22Rv1 (cell line): ENCODE measurements around the gene SLC22A31.

Experiments used
- H3K27ac ChIP-seq: fragments of 450-650 bp; 2 replicates; pipeline ENCODE4 v1.5.1; 2017
- CTCF ChIP-seq: fragments of 450-650 bp; IDR thresholded peaks from 2 replicates; pipeline ENCODE4 v1.5.1; 2017; ENCODE audit warnings: mild to moderate bottlenecking
- ZFX ChIP-seq: fragments of 450-650 bp; IDR thresholded peaks from 2 replicates; pipeline ENCODE4 v1.6.1; 2017; ENCODE audit warnings: antibody characterized with exemption, borderline replicate concordance

The SLC22A31 gene

GRCh38 chr16:89177501-89177900 lies 22.8 kb downstream of the SLC22A31 start:
- TF ChIP-seq CTCF (no peak), ZFX (no peak)
- no peak overlapping the region for H3K27ac ChIP-seq

GRCh38 chr16:89176717-89177116 lies 23.6 kb downstream of the SLC22A31 start:
- no peak overlapping the region for H3K27ac ChIP-seq
- TF ChIP-seq CTCF (no peak), ZFX (no peak)

GRCh38 chr16:89176147-89176690 lies 24.1 kb downstream of the SLC22A31 start:
- TF ChIP-seq ZFX (no peak), CTCF (no peak)
- H3K27ac ChIP-seq = no peak overlapping the region

GRCh38 chr16:89175280-89176146 lies 24.8 kb downstream of the SLC22A31 start:
- TF ChIP-seq CTCF (no peak), ZFX (no peak)
- no peak overlapping the region for H3K27ac ChIP-seq

GRCh38 chr16:89174877-89175276 lies 25.5 kb downstream of the SLC22A31 start:
- no peak overlapping the region for H3K27ac ChIP-seq

GRCh38 chr16:89174055-89174827 lies 26.1 kb downstream of the SLC22A31 start:
- no peak for TF ChIP-seq ZFX
- no peak for TF ChIP-seq CTCF
- no peak overlapping the region for H3K27ac ChIP-seq

More at GRCh38 chr16:89174877-89175276, 25.5 kb downstream of the SLC22A31 start:
- TF ChIP-seq CTCF (no peak), ZFX (no peak)
